ENCODE measurements around the gene SNAPIN.
A peak's percentile ranks its signal among the peaks of the same experiment; 100 is the strongest.

Gene SNAPIN

DNA sequence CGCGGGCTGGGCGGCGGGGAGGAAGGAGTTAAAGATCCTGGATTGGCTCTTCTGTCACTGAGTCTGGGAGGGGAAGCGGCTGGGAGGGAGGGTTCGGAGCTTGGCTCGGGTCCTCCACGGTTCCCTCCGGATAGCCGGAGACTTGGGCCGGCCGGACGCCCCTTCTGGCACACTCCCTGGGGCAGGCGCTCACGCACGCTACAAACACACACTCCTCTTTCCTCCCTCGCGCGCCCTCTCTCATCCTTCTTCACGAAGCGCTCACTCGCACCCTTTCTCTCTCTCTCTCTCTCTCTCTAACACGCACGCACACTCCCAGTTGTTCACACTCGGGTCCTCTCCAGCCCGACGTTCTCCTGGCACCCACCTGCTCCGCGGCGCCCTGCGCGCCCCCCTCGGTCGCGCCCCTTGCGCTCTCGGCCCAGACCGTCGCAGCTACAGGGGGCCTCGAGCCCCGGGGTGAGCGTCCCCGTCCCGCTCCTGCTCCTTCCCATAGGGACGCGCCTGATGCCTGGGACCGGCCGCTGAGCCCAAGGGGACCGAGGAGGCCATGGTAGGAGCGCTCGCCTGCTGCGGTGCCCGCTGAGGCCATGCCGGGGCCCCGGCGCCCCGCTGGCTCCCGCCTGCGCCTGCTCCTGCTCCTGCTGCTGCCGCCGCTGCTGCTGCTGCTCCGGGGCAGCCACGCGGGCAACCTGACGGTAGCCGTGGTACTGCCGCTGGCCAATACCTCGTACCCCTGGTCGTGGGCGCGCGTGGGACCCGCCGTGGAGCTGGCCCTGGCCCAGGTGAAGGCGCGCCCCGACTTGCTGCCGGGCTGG is 20.2 kb downstream of the SNAPIN start, which contains the start of gene NPR1:
Gene NPR1 (plus strand): TSS at position 170 of the 818 bp plus-strand sequence. CDS start 421 bp downstream, at position 591.
- DNase-seq (ENCODE audit: low spot score) = peak; percentile 45

DNA sequence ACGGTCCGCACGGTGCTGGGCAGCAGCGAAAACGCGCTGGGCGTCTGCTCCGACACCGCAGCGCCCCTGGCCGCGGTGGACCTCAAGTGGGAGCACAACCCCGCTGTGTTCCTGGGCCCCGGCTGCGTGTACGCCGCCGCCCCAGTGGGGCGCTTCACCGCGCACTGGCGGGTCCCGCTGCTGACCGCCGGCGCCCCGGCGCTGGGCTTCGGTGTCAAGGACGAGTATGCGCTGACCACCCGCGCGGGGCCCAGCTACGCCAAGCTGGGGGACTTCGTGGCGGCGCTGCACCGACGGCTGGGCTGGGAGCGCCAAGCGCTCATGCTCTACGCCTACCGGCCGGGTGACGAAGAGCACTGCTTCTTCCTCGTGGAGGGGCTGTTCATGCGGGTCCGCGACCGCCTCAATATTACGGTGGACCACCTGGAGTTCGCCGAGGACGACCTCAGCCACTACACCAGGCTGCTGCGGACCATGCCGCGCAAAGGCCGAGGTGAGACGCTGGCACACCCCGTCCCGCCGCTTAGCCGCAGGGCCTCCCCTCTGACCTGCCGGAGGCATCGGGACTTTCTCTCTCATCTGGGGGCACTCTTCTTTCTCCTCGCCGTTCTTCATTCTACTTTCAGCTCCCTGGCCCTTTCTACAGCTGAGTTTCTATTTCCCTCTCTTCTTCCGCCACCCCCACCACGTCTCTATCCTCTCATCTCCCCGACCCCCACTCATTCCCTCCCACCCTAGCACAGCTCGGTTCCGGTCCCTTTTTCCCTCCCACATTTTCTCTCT is 21.0 kb downstream of the SNAPIN start:
- DNase-seq (ENCODE audit: low spot score) = no peak

DNA sequence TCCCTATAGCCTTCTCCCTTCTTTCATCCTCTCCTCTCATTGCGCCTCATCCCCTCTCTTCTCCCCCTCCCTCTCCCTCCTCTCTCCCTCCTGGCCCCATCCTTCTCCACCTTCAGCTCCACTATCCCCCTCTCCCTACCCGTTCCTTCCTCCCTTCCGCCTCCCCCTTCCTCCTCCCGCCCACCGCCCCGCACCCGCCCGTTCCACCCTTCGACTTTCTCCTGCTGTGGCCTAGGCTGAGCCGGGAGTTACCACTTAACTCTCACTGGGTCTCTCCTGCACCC is 21.6 kb downstream of the SNAPIN start:
- no peak for DNase-seq (ENCODE audit: low spot score)

DNA sequence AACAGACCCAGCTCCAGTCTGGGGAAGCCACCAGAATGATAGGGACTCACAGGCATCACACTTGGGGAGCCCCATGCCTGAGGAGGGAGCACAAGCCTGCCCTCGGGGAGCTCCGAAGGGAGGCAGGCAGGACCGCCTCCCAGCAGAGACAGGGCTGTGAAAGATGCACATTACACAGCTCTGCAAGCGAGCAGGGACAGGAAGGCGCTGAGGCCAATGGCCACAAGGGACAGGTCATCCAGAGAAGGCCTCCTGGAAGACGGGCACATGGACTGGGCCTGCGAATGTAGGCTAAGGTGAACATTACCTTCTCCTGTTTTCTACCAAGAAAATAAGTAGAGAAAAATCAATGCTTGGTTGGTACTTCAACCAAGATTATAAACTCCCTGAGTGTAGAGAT is 24.2 kb downstream of the SNAPIN start:
- no peak for DNase-seq (ENCODE audit: low spot score)

DNA sequence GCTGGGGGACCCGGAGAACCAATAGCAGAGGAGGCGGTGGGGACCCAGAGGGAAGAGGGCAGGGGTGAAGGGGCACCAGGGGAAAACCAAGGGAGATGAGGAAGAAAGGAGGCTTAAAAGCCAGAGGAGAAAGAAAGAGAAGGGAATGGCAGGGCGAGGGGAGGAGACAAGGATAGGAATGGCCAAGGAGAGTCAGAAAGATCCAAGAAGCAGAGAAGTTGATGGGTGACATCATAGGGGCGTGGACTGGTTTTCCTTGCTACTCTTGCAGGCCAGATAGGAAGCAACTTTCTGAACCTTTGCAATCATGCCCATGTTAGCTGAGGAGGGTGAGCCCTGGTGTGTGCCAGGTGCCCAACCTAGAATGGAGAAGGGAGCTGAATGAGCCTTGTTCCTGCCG is 25.4 kb downstream of the SNAPIN start:
- peak; percentile 39 for DNase-seq (ENCODE audit: low spot score)

DNA sequence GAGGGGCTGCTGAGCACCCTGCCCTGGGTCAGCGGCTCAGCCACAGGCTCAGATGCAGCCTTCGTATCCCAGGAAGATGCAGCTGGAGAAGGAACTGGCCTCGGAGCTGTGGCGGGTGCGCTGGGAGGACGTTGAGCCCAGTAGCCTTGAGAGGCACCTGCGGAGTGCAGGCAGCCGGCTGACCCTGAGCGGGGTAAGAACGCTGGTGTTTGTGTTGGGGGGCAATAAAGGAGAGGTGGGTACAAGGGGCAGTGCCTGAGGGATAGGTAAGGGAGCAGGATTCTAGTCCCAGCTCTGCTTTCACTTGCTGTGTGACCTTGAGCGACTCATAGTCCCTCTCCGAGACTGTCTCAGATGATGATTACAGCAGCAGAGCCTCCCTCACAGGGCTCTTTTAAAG is 26.4 kb downstream of the SNAPIN start:
- DNase-seq (ENCODE audit: low spot score) = no peak

DNA sequence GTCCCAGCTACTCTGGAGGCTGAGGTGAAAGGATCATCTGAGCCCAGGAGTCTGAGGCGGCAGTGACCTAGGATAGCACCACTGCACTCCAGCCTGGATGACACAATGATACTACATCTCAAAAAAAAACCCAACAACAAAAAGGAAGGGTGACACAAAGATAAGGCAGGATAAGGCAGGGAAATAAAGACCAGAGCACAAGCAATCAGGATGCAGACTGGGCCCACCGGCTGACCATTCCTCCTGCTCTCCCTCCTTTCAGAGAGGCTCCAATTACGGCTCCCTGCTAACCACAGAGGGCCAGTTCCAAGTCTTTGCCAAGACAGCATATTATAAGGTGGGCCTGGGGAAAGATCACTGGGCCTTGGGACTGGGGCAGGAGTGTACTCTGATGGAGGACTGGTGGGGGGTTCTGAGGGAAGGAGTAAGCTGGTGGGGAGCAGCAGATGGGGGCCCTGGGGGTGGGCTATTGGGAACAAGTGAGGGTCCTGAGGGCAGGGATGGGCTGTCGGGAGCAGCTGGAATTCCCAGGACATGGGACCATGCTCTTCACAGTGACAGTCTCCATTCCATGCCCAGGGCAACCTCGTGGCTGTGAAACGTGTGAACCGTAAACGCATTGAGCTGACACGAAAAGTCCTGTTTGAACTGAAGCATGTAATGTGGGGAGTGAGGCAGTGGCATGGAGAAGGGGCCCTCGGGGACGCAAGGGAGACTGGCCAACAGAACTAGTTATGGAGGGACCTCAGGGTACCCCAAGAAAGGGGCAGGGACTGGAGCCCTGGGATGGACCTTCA is 27.2 kb downstream of the SNAPIN start:
- no peak for DNase-seq (ENCODE audit: low spot score)

DNA sequence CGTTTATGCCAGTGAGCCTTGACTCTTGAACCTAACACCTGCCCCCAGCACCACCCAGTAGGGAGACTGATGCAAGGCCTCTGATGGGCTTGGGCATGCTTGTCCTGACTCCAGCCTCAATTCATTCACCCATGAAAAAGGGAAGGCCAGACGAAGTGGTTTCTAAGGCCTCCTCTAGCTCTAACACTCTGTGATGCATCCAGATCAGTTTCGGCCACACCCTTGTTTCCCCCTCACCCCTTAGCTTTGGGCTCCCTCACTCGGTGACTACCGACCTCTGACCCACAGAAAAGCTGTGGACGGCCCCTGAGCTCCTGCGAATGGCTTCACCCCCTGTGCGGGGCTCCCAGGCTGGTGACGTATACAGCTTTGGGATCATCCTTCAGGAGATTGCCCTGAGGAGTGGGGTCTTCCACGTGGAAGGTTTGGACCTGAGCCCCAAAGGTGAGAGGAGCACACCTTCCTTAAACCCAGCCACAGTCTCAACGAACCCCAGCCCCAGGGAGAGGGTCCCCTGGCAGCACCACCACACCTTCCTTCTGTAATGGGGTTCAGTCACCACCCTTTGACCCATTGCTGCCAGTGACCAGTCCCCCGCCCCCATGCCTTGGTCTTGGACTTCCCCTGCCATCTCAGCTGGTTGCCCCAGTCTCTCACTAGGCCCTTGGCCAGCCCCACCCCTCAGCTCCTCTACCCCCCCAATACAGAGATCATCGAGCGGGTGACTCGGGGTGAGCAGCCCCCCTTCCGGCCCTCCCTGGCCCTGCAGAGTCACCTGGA is 29.0 kb downstream of the SNAPIN start:
- no peak for DNase-seq (ENCODE audit: low spot score)

DNA sequence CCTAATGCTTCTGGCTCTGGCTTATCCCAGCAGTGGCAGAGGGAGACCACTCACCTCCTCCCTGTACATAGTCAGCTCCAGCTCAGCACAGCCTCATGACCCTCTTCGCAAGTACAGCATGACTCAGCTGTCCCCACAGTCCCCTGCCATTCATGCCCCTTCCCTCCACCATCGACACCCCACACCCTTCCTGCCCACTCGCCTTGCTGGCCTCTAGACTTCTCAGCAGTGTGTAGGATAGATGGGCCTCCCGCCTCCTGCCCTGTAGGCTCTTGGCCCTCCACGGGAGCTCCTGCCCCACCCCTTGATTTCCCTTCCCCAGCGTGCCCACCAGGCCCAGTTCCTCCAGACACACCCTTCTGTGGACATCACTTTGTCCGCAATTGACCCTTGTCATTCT is 29.8 kb downstream of the SNAPIN start:
- DNase-seq (ENCODE audit: low spot score) = no peak

DNA sequence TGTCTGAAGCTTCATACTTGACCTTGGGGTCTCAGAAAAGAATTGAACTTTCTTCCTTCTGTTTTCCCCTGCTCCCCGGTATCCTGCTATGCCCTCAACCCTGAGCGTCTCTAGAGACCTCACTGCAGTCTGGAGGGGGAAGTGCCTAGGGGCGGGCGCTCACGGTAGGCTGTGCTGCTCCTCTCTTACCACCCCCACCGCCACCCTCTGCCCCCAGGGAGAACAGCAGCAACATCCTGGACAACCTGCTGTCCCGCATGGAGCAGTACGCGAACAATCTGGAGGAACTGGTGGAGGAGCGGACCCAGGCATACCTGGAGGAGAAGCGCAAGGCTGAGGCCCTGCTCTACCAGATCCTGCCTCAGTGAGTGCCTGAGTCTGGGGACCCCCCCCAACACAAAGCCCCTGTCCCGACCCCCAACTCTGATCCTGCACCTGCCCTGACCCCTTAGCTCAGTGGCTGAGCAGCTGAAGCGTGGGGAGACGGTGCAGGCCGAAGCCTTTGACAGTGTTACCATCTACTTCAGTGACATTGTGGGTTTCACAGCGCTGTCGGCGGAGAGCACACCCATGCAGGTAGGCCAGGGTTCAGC is 30.3 kb downstream of the SNAPIN start:
- DNase-seq (ENCODE audit: low spot score) = no peak

DNA sequence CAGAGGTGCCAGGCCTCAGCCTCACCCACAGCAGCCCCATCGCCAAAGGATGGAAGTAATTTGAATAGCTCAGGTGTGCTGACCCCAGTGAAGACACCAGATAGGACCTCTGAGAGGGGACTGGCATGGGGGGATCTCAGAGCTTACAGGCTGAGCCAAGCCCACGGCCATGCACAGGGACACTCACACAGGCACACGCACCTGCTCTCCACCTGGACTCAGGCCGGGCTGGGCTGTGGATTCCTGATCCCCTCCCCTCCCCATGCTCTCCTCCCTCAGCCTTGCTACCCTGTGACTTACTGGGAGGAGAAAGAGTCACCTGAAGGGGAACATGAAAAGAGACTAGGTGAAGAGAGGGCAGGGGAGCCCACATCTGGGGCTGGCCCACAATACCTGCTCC is 35.0 kb downstream of the SNAPIN start:
- no peak for DNase-seq (ENCODE audit: low spot score)

DNA sequence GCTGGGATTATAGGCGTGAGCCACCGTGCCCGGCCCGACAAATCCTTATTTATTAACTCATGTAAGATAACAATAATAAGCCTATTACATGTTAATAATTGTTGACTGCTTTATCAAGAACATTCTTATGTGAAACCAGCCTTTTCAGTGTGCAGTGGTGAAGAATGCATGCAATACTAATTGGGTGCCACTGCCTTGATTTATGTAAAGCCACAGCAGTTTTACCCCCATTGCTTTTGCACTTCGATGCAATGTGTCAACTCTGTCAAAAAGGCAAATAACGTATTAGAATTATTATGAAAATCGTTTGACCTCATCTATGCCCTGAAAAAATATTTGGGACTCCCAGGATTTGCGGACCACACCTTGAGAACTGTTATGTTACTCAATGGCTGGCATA is 38.2 kb downstream of the SNAPIN start:
- no peak for DNase-seq (ENCODE audit: low spot score)

DNA sequence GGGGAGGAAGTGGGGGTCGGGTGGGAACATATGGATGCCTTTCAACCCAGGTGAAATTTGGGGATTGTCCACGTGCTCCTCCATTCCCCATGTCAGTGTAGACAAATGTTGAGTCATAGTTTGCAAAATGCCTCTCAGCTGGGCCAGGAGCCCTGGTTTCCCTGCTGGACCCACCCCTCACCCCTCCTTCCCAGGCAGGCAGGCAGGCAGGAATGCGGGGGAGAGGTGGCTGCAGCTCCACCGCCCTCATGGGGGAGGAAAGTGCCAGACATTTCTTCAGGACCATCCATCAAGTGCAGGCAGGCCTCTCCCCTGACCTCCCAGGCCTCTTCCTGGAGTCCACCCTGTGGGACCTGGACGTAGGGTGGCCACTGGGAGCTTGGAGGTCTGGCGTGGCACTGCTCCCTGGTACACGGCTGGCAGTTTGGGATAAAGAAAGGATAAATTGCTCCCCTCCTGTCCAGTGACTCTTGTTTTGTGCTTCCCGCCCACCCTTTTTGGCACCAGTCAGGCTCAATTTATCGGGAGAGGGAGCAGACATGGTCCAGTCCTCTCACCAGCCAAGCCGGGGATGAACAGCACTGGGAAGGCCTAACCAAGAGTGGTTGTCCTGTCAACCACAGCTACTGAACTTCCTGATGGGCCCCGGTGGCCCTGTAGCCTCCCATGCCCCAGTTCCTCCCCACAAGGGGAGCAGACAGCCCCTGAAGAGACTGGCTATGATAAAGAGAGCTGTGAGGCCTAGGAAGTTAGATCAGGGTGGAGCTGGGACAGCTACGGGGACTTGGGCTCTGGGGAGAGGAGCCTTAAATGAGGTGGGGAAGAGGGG is 38.9 kb downstream of the SNAPIN start:
- DNase-seq (ENCODE audit: low spot score) = no peak

DNA sequence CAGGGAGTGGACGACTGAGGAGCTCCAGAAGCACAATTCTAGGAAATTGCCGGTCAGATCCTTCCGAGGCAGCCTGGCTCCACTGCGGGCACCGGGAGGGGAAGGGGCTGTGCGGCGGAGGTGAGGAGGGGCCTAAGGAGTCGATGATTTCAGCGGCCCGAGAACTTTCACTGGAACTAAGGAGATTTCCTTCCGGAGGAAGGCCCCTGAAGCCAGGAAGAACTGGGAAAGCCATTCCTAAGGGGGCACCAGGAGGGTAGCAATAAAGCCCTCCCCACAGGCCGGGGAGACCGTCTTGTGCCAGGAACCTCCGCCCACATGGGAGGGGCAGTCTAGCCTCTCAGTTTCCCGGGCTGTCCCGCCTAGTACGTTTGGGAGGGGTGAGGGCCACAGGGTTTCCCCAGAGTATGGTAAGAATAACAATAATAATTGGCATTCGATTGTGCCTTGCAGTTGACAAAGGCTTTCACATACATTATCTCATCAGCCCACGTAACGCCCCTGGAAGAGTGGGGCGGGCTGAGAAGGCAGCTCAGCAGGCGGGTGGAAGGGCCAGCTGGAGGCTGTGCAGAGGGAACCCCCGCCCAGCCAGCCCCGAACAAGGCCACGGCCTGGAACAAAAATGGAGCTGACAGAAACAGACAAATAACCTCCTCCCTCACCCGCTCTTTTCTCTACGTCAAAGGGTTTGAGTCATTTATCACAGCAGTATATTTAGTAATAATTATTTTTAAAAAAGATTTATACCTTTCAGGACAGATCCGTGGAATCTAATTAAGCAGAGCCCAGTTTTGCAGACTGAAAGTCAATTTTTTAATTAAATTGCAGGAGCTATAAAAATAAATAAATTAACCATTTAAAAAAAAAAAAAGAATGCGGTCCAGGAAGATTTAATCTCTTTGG is 39.8 kb downstream of the SNAPIN start:
- no peak for DNase-seq (ENCODE audit: low spot score)

DNA sequence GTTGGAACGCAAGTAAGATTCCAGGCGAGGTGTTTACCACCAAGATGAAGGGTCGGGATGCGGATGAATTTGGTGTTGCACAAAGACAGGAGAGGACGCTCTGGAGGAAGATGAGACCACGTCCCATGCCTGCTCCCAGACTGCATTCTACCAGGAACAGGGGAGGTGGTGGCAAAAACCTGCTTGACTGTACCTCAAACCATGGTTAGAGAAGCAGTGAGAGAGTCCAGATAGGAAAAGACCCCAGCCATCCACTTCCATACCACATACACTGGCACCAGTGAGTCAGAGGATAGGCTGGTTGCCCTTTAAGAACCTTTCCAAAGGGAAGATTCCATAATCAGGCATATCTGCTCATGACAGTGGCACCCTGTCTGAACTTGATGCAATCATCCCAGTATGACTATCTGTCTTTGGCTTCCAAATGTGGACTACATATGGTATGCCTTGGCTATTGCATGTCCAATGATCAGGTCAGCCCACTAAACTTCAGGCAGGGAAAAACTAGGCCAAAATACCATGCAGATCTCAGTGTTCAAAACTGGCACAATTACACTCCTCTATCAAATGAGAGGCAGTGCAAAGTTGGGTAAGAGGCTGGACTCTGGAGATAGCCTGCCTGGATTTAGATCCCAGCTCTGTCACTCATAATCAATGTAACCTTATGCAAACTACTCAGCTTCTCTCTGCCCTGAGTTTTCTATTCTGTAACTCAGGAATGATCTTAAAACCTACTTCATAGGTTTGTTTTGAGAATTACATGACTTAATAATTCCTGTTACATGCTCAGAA is 40.6 kb downstream of the SNAPIN start:
- DNase-seq (ENCODE audit: low spot score) = peak; percentile 79

DNA sequence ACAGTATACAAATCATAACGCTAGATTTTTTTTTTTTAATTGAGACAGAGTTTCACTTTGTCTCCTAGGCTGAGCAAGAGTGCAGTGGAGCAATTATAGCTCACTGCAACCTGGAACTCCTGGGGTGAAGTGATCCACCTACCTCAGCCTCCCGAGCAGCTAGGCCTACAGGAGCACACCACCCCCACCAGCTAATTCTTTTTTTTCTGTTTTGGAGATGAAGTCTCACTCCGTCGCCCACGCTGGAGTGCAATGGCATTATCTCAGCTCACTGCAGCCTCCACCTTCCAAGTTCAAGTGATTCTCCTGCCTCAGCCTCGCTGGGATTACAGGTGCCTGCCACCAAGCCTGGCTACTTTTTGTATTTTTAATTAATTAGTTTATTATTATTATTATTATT is 41.3 kb downstream of the SNAPIN start:
- DNase-seq (ENCODE audit: low spot score) = no peak

DNA sequence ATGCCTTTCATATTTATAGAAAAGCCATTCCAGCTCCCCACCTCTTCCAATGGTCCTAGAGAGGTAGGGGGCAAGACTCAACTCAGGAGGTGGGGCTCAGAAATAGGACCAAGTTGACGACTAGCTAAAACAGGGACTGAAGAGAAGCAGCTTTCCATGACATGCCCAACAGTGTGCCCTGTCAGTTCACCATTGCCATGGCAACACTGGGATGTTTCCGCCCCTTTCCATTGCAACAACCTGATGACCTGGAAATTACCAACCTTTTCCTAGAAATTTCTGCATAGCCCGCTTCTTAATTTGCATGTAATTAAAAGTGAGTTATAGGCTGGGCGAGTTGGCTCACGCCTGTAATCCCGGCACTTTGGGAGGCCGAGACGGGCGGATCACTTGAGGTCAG is 47.0 kb downstream of the SNAPIN start:
- DNase-seq (ENCODE audit: low spot score) = no peak

DNA sequence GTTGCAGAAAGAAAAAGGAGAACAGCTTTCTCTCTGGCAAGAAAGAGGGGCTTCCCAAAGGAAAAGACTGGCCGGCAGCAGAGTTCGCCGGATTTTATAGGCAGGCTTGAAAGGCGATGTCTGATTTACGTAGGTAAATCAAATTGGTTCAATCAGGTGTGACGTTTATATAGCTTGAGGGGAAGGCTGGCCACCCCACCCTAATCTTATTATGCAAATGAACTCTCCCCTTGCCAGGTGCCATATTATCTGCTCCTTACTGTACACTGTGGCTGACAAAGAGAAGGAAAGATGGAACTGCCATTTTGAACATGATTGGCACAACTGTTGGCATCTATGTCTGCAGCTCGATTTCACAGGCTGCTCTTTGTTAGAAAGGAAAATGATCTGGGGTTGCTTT is 52.5 kb downstream of the SNAPIN start:
- no peak for DNase-seq (ENCODE audit: low spot score)

Data from AG08395 (cell line).